Activated naive CD4-positive, alpha-beta T cell treated with anti-CD3 and anti-CD28 coated beads, Interleukin-2, amount 10 ng/mL, durations not matched to agents 7 days and 5 days (primary cell): ENCODE results near the gene ALDH7A1.
"Not testable (repeated sequence)": the region's sequence is repeated elsewhere in the genome, so short reads cannot be mapped to it uniquely, and the experiment has no call there.

ENCODE experiments used
- CTCF ChIA-PET: fragments of 350-600 bp; sonication (Branson Sonifier 250); formaldehyde crosslinking; loops from one replicate; lab custom pipeline; 2021; ENCODE audit warnings: antibody characterized with exemption; lab: Charles Lee
- DNase-seq: peaks from one replicate; pipeline ENCODE4 v3.0.0-alpha.2; 2020
- H3K27ac Mint-ChIP-seq: one replicate; pipeline ENCODE4 v1.8.0; 2021; ENCODE audit warnings: mild to moderate bottlenecking, moderate library complexity, mixed read lengths
- H3K27me3 Mint-ChIP-seq: one replicate; pipeline ENCODE4 v1.8.0; 2021; ENCODE audit warnings: mild to moderate bottlenecking, mixed read lengths
- H3K36me3 Mint-ChIP-seq: one replicate; pipeline ENCODE4 v1.8.0; 2021; ENCODE audit warnings: mixed read lengths
- H3K4me1 Mint-ChIP-seq: one replicate; pipeline ENCODE4 v1.8.0; 2021; ENCODE audit warnings: mixed read lengths
- H3K4me3 Mint-ChIP-seq: one replicate; pipeline ENCODE4 v1.8.0; 2021; ENCODE audit warnings: mild to moderate bottlenecking, moderate library complexity, mixed read lengths
- H3K9me3 Mint-ChIP-seq: one replicate; pipeline ENCODE4 v1.8.0; 2021; ENCODE audit warnings: mixed read lengths

The ALDH7A1 gene

GRCh38 chr5:126605525-126605924 is 10.5 kb upstream of the ALDH7A1 start:
- DNase-seq: no peak
- H3K4me1 Mint-ChIP-seq: peaks cover 46% of the 10 kb centered on the region
- H3K36me3 Mint-ChIP-seq: peaks cover 40% of the 10 kb centered on the region
- H3K4me3 Mint-ChIP-seq: no peak overlapping the region
- H3K27me3 Mint-ChIP-seq: no peaks in the 10 kb centered on the region
- H3K9me3 Mint-ChIP-seq: no peaks in the 10 kb centered on the region
- H3K27ac Mint-ChIP-seq: no peak overlapping the region
- CTCF ChIA-PET: no interaction called here

- no peak overlapping the region for H3K4me3 Mint-ChIP-seq
- H3K9me3 Mint-ChIP-seq: no peaks in the 10 kb centered on the region
- no peak for DNase-seq
- CTCF ChIA-PET: no interaction called here
- H3K4me1 Mint-ChIP-seq: peaks cover 46% of the 10 kb centered on the region
- H3K36me3 Mint-ChIP-seq: peaks cover 34% of the 10 kb centered on the region
- peak overlapping the region; percentile 49 for H3K27ac Mint-ChIP-seq
- H3K27me3 Mint-ChIP-seq: no peaks in the 10 kb centered on the region
These were observed 8.5 kb upstream of the ALDH7A1 start for GRCh38 chr5:126603402-126603991.

GRCh38 chr5:126600631-126601511 is 5.9 kb upstream of the ALDH7A1 start, which contains the start of gene PHAX:
Gene PHAX (plus strand): TSS chr5:126600947. CDS start chr5:126600963, 16 bp downstream.
- peaks cover 31% of the 10 kb centered on the region for H3K4me1 Mint-ChIP-seq
- peak within 1 kb of the TSS; percentile 92 for H3K27ac Mint-ChIP-seq
- CTCF ChIA-PET: interaction anchor here (1.0 to 2.2 kb wide), 9 partner anchors 9 to 266 kb away, joined by 3 to 6 read pairs (median 4); no protein-coding TSS in a partner anchor
- peak; percentile 77 for DNase-seq
- H3K4me3 Mint-ChIP-seq: peak within 1 kb of the TSS; percentile 85
- peaks cover 15% of the 10 kb centered on the region for H3K36me3 Mint-ChIP-seq
- peaks cover 10% of the 10 kb centered on the region for H3K27me3 Mint-ChIP-seq
- no peaks in the 10 kb centered on the region for H3K9me3 Mint-ChIP-seq

GRCh38 chr5:126599971-126600630 is 5.1 kb upstream of the ALDH7A1 start:
- not testable (repeated sequence) for H3K9me3 Mint-ChIP-seq, DNase-seq
- peaks cover 10% of the 10 kb centered on the region for H3K36me3 Mint-ChIP-seq
- H3K27ac Mint-ChIP-seq: peak overlapping the region; percentile 64
- CTCF ChIA-PET: interaction anchor here (1.0 to 2.2 kb wide), 5 partner anchors 77 to 261 kb away, joined by 3 to 6 read pairs (median 4); no protein-coding TSS in a partner anchor
- peaks cover 18% of the 10 kb centered on the region for H3K27me3 Mint-ChIP-seq
- peak overlapping the region; percentile 85 for H3K4me3 Mint-ChIP-seq
- H3K4me1 Mint-ChIP-seq: peaks cover 28% of the 10 kb centered on the region

- Mint-ChIP-seq H3K4me1 (peaks cover 32% of the 10 kb centered on the region), H3K36me3 (peaks cover 9% of the 10 kb centered on the region), H3K27me3 (peaks cover 24% of the 10 kb centered on the region), H3K27ac (no peak overlapping the region), H3K9me3 (no peaks in the 10 kb centered on the region), H3K4me3 (no peak overlapping the region)
- DNase-seq: no peak
- CTCF ChIA-PET: interaction anchor here (0.6 to 1.7 kb wide), 2 partner anchors 12 to 179 kb away, joined by 4 to 7 read pairs; no protein-coding TSS in a partner anchor
These were observed 4.5 kb upstream of the ALDH7A1 start for GRCh38 chr5:126599499-126599898.

- H3K4me3 Mint-ChIP-seq: no peak overlapping the region
- H3K9me3 Mint-ChIP-seq: no peaks in the 10 kb centered on the region
- CTCF ChIA-PET: no interaction called here
- peaks cover 23% of the 10 kb centered on the region for H3K4me1 Mint-ChIP-seq
- no peak for DNase-seq
- H3K36me3 Mint-ChIP-seq: no peaks in the 10 kb centered on the region
- H3K27ac Mint-ChIP-seq: no peak overlapping the region
- peaks cover 35% of the 10 kb centered on the region for H3K27me3 Mint-ChIP-seq
These were observed 2.1 kb upstream of the ALDH7A1 start for GRCh38 chr5:126597156-126597555.

GRCh38 chr5:126595486-126596083 is 566 bp upstream of the ALDH7A1 start:
- Mint-ChIP-seq H3K9me3 (no peaks in the 10 kb centered on the region), H3K4me3 (peak overlapping the region; percentile 37), H3K4me1 (peaks cover 17% of the 10 kb centered on the region), H3K27ac (no peak overlapping the region), H3K27me3 (peaks cover 35% of the 10 kb centered on the region), H3K36me3 (no peaks in the 10 kb centered on the region)
- DNase-seq: no peak
- CTCF ChIA-PET: interaction anchor here (0.6 to 1.7 kb wide), 2 partner anchors 10 to 32 kb away, joined by 3 to 7 read pairs; no protein-coding TSS in a partner anchor

- no peaks in the 10 kb centered on the region for H3K36me3 Mint-ChIP-seq
- no peak for DNase-seq
- no peak overlapping the region for H3K27ac Mint-ChIP-seq
- H3K4me1 Mint-ChIP-seq: peaks cover 14% of the 10 kb centered on the region
- no peak overlapping the region for H3K4me3 Mint-ChIP-seq
- H3K9me3 Mint-ChIP-seq: no peaks in the 10 kb centered on the region
- CTCF ChIA-PET: no interaction called here
- H3K27me3 Mint-ChIP-seq: peaks cover 40% of the 10 kb centered on the region
These were observed 3.5 kb downstream of the ALDH7A1 start for GRCh38 chr5:126591549-126591948.

- no peak overlapping the region for H3K27ac Mint-ChIP-seq
- CTCF ChIA-PET: no interaction called here
- DNase-seq: no peak
- peaks cover 7% of the 10 kb centered on the region for H3K4me1 Mint-ChIP-seq
- peaks cover 23% of the 10 kb centered on the region for H3K27me3 Mint-ChIP-seq
- no peaks in the 10 kb centered on the region for H3K9me3 Mint-ChIP-seq
- no peaks in the 10 kb centered on the region for H3K36me3 Mint-ChIP-seq
- no peak overlapping the region for H3K4me3 Mint-ChIP-seq
These were observed 5.3 kb downstream of the ALDH7A1 start for GRCh38 chr5:126589536-126590297.

- H3K9me3 Mint-ChIP-seq: no peaks in the 10 kb centered on the region
These were observed 7.2 kb downstream of the ALDH7A1 start for GRCh38 chr5:126587551-126588390.

GRCh38 chr5:126583761-126584160 is 11.3 kb downstream of the ALDH7A1 start:
- H3K27ac Mint-ChIP-seq: no peak overlapping the region
- H3K27me3 Mint-ChIP-seq: peaks cover 7% of the 10 kb centered on the region
- no peaks in the 10 kb centered on the region for H3K36me3 Mint-ChIP-seq
- DNase-seq: no peak
- no peaks in the 10 kb centered on the region for H3K4me1 Mint-ChIP-seq
- H3K9me3 Mint-ChIP-seq: no peaks in the 10 kb centered on the region
- no peak overlapping the region for H3K4me3 Mint-ChIP-seq
- CTCF ChIA-PET: no interaction called here

More at GRCh38 chr5:126587551-126588390, 7.2 kb downstream of the ALDH7A1 start:
- Mint-ChIP-seq H3K4me1 (no peaks in the 10 kb centered on the region), H3K27me3 (peaks cover 10% of the 10 kb centered on the region), H3K36me3 (no peaks in the 10 kb centered on the region), H3K4me3 (no peak overlapping the region), H3K27ac (no peak overlapping the region)
- CTCF ChIA-PET: interaction anchor here (0.6 kb wide), 1 partner anchor 43 kb away, joined by 3 read pairs; no protein-coding TSS in a partner anchor
- no peak for DNase-seq

GRCh38 chr5:126579716-126580115 is 15.3 kb downstream of the ALDH7A1 start:
- H3K4me1 Mint-ChIP-seq: no peaks in the 10 kb centered on the region
- DNase-seq: no peak
- no peak overlapping the region for H3K4me3 Mint-ChIP-seq
- H3K27me3 Mint-ChIP-seq: no peaks in the 10 kb centered on the region
- H3K36me3 Mint-ChIP-seq: no peaks in the 10 kb centered on the region
- no peak overlapping the region for H3K27ac Mint-ChIP-seq
- CTCF ChIA-PET: no interaction called here
- no peaks in the 10 kb centered on the region for H3K9me3 Mint-ChIP-seq
